Measurements from ENCODE around the gene NDEL1.

DNA sequence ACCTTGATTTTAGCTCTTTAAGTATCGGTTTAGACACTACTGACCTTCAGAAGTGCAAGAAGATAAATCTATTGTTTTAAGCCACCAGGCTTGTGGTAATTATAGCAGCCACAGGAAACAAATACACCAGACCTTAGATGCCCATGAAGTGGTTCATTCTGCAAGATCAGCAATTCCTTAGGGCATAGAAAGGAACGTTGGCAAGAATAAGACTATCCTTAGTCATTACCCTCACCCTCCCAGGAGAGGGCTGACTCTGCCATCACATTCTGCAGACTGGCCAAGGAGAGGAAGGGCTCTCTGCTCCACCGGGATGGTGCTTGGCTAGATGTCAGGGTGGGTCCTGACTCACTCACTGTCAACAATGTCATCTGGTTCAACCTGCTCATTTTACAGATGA is 14.1 kb upstream of the NDEL1 start:
- TF ChIP-seq CTCF (IDR thresholded peaks at IDR 0.05; ENCODE audit: borderline replicate concordance, extremely low read depth, low read length, poor library complexity, severe bottlenecking): no peak
- TF ChIP-seq EZH2 (IDR thresholded peaks at IDR 0.05; ENCODE audit: borderline replicate concordance, low read depth, low read length, severe bottlenecking): no peak

Measured in DND-41 (cell line).